Measurements from ENCODE around the gene TCP1. TPM values are rescaled to one million over a fixed set of nuclear protein-coding genes. Genes with fewer than 3 reads are reported as not detected.
"Not testable (repeated sequence)": the region's sequence is repeated elsewhere in the genome, so short reads cannot be mapped to it uniquely, and the experiment has no call there.

The TCP1 gene
- total and polyA plus RNA-seq, 2 of the 8 experiments (the other 6 are each of a cell fraction or from before 2014, with no cell fraction given) = 117 to 348 TPM

DNA sequence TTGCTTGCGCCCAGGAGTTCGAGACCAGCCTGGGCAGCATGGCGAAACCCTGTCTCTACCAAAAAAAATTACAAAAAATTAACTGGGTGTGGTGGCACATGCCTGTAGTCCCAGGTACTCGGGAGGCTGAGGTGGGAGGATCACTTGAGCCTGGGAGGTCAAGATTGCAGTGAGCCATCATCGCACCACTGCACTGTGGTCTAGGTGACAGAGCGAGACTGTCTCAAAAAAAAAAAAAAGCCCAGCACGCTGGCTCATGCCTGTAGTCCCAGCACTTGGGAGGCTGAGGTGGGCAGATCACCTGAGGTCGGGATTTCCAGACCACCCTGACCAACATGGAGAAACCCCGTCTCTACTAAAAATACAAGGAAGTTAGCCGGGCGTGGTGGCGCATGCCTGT, 56.0 kb downstream of the TCP1 start:
- 0 out of 4 replicates have a peak overlapping the region, but pooled peaks of 1 of the 2 experiments have one; percentile 18 for H3K4me2 ChIP-seq (ENCODE audit: insufficient read depth in 1 of 2, low read depth in 2 of 2, low read length in 2 of 2)
- not testable (repeated sequence) for H3K14ac ChIP-seq (ENCODE audit: insufficient read length); H3K27me3 ChIP-seq (replicated peaks in 1 of 4; ENCODE audit: control insufficient read depth in 3 of 4, extremely low read depth in 1 of 4, insufficient read depth in 3 of 4, low read length in 3 of 4); H2BK120ac ChIP-seq (replicated peaks; ENCODE audit: low read depth, low read length); H2AFZ ChIP-seq (ENCODE audit: low read length); H2AK5ac ChIP-seq (ENCODE audit: low read depth, low read length); H3K9ac ChIP-seq (replicated peaks in 1 of 4; ENCODE audit: extremely low read depth in 1 of 4, low read depth in 3 of 4, low read length in 3 of 4); H3K4me1 ChIP-seq (replicated peaks in 1 of 4; ENCODE audit: control insufficient read depth in 3 of 4, insufficient read depth in 4 of 4, low read length in 3 of 4); H3K79me1 ChIP-seq (ENCODE audit: low read depth, low read length); H3K4ac ChIP-seq (replicated peaks; ENCODE audit: insufficient read length, low read depth, low read length); H4K5ac ChIP-seq (ENCODE audit: insufficient read length, low read depth, low read length); H3K27ac ChIP-seq (ENCODE audit: low read depth, low read length); H3K56ac ChIP-seq (replicated peaks; ENCODE audit: insufficient read length, low read depth, low read length); H3K23ac ChIP-seq (ENCODE audit: insufficient read length); DNase-seq (ENCODE audit: low read depth in 1 of 2, low spot score in 2 of 2); H2BK15ac ChIP-seq (ENCODE audit: low read length); H3K18ac ChIP-seq (ENCODE audit: extremely low read depth, low read length); H3K23me2 ChIP-seq (ENCODE audit: low read depth, low read length); H2BK12ac ChIP-seq (ENCODE audit: low read depth, low read length); H3K4me3 ChIP-seq (ENCODE audit: extremely low read depth in 1 of 4, insufficient read depth in 2 of 4, low read depth in 3 of 4, low read length in 4 of 4); H2BK5ac ChIP-seq (ENCODE audit: low read depth, low read length); FAIRE-seq; H2BK20ac ChIP-seq (ENCODE audit: low read length); H4K91ac ChIP-seq (replicated peaks; ENCODE audit: insufficient read length, low read length); H3K9me3 ChIP-seq (ENCODE audit: insufficient read depth in 2 of 2, low read depth in 1 of 2, low read length in 1 of 2)
- ChIA-PET CTCF (ENCODE audit: partially characterized antibody) (interaction anchor here (0.7 kb wide), 1 partner anchor 329 kb away, joined by 3 read pairs; no protein-coding TSS in a partner anchor), POLR2A (ENCODE audit: partially characterized antibody) (interaction anchor here (0.7 to 2.1 kb wide), 6 partner anchors 11 to 363 kb away, joined by 3 to 10 read pairs (median 4); no protein-coding TSS in a partner anchor)
- peaks cover 25 to 39% of the 10 kb centered on the region in 2 experiments for H4K20me1 ChIP-seq (replicated peaks in 1 of 2; ENCODE audit: control insufficient read depth in 1 of 2, insufficient read depth in 2 of 2, low read length in 2 of 2)
- H3K79me2 ChIP-seq (ENCODE audit: control insufficient read depth in 1 of 2, insufficient read depth in 2 of 2, low read length in 2 of 2) = peaks cover 68 to 100% of the 10 kb centered on the region in 2 experiments
- 92% methylated on average over 7 of the region's 12 CpGs; no CpG with 5 or more reads in 1 of the 2 experiments for WGBS, 2 experiments (ENCODE audit: extremely low coverage in 1 of 2, insufficient coverage in 1 of 2, insufficient read length in 1 of 2, insufficient replicate concordance in 2 of 2, low coverage in 1 of 2, low lambda C conversion rate in 2 of 2, missing lambda C conversion rate in 1 of 2)
- H4K8ac ChIP-seq (ENCODE audit: extremely low read depth, insufficient read depth, low read length) = 0 out of 2 replicates have a peak overlapping the region, but pooled peaks have one; percentile 68
- peaks cover 0 to 34% (median 3%) of the 10 kb centered on the region in 4 experiments; a peak in 4 of 8 replicates for H3K36me3 ChIP-seq (ENCODE audit: control insufficient read depth in 2 of 4, insufficient read depth in 4 of 4, low read length in 3 of 4)

- peaks cover 0 to 26% (median under 1%) of the 10 kb centered on the region in 4 experiments; a peak in 4 of 8 replicates for H3K36me3 ChIP-seq (ENCODE audit: control insufficient read depth in 2 of 4, insufficient read depth in 4 of 4, low read length in 3 of 4)
- H4K8ac ChIP-seq (ENCODE audit: extremely low read depth, insufficient read depth, low read length); DNase-seq (ENCODE audit: low read depth in 1 of 2, low spot score in 2 of 2); H2BK20ac ChIP-seq (ENCODE audit: low read length); H3K27me3 ChIP-seq (replicated peaks in 1 of 4; ENCODE audit: control insufficient read depth in 3 of 4, extremely low read depth in 1 of 4, insufficient read depth in 3 of 4, low read length in 3 of 4); H3K14ac ChIP-seq (ENCODE audit: insufficient read length); H3K4me1 ChIP-seq (replicated peaks in 1 of 4; ENCODE audit: control insufficient read depth in 3 of 4, insufficient read depth in 4 of 4, low read length in 3 of 4); H3K27ac ChIP-seq (ENCODE audit: low read depth, low read length); H2BK5ac ChIP-seq (ENCODE audit: low read depth, low read length); H3K18ac ChIP-seq (ENCODE audit: extremely low read depth, low read length); H3K9me3 ChIP-seq (ENCODE audit: insufficient read depth in 2 of 2, low read depth in 1 of 2, low read length in 1 of 2); H3K4me2 ChIP-seq (ENCODE audit: insufficient read depth in 1 of 2, low read depth in 2 of 2, low read length in 2 of 2); H3K56ac ChIP-seq (replicated peaks; ENCODE audit: insufficient read length, low read depth, low read length); FAIRE-seq; H3K9ac ChIP-seq (replicated peaks in 1 of 4; ENCODE audit: extremely low read depth in 1 of 4, low read depth in 3 of 4, low read length in 3 of 4); H2AFZ ChIP-seq (ENCODE audit: low read length); H2AK5ac ChIP-seq (ENCODE audit: low read depth, low read length); H4K91ac ChIP-seq (replicated peaks; ENCODE audit: insufficient read length, low read length); H3K4ac ChIP-seq (replicated peaks; ENCODE audit: insufficient read length, low read depth, low read length); H3K79me1 ChIP-seq (ENCODE audit: low read depth, low read length); H2BK15ac ChIP-seq (ENCODE audit: low read length); H2BK12ac ChIP-seq (ENCODE audit: low read depth, low read length); H3K23ac ChIP-seq (ENCODE audit: insufficient read length); H3K23me2 ChIP-seq (ENCODE audit: low read depth, low read length); H2BK120ac ChIP-seq (replicated peaks; ENCODE audit: low read depth, low read length); H4K5ac ChIP-seq (ENCODE audit: insufficient read length, low read depth, low read length); H3K4me3 ChIP-seq (ENCODE audit: extremely low read depth in 1 of 4, insufficient read depth in 2 of 4, low read depth in 3 of 4, low read length in 4 of 4): not testable (repeated sequence)
- POLR2A ChIA-PET (ENCODE audit: partially characterized antibody) = interaction anchor here (0.7 to 2.1 kb wide), 11 partner anchors 9 to 364 kb away, joined by 3 to 10 read pairs (median 4); partner anchors contain the start of gene SOD2
- H4K20me1 ChIP-seq (replicated peaks in 1 of 2; ENCODE audit: control insufficient read depth in 1 of 2, insufficient read depth in 2 of 2, low read length in 2 of 2) = peaks cover 22 to 33% of the 10 kb centered on the region in 2 experiments
- CTCF ChIA-PET (ENCODE audit: partially characterized antibody) = interaction anchor here (0.7 to 1.4 kb wide), 3 partner anchors 10 to 41 kb away, joined by 4 to 8 read pairs (median 7); no protein-coding TSS in a partner anchor
- whole genome bisulfite sequencing, 2 experiments (ENCODE audit: extremely low coverage in 1 of 2, insufficient coverage in 1 of 2, insufficient read length in 1 of 2, insufficient replicate concordance in 2 of 2, low coverage in 1 of 2, low lambda C conversion rate in 2 of 2, missing lambda C conversion rate in 1 of 2) = 82% methylated on average over 12 of the region's 12 CpGs; no CpG with 5 or more reads in 1 of the 2 experiments
- H3K79me2 ChIP-seq (ENCODE audit: control insufficient read depth in 1 of 2, insufficient read depth in 2 of 2, low read length in 2 of 2) = peaks cover 71 to 100% of the 10 kb centered on the region in 2 experiments
These were observed 56.9 kb downstream of the TCP1 start for GRCh38 chr6:159732550-159732949.
